Inferior parietal cortex (tissue), 1 donor: ENCODE results near the gene RRN3.
"Not testable (repeated sequence)": the region's sequence is repeated elsewhere in the genome, so short reads cannot be mapped to it uniquely, and the experiment has no call there.

Source experiments
- DNase-seq: peaks from one replicate; pipeline ENCODE4 v3.0.0-alpha.2; 2016; ENCODE audit errors: extremely low spot score

Gene RRN3, protein sequence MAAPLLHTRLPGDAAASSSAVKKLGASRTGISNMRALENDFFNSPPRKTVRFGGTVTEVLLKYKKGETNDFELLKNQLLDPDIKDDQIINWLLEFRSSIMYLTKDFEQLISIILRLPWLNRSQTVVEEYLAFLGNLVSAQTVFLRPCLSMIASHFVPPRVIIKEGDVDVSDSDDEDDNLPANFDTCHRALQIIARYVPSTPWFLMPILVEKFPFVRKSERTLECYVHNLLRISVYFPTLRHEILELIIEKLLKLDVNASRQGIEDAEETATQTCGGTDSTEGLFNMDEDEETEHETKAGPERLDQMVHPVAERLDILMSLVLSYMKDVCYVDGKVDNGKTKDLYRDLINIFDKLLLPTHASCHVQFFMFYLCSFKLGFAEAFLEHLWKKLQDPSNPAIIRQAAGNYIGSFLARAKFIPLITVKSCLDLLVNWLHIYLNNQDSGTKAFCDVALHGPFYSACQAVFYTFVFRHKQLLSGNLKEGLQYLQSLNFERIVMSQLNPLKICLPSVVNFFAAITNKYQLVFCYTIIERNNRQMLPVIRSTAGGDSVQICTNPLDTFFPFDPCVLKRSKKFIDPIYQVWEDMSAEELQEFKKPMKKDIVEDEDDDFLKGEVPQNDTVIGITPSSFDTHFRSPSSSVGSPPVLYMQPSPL

DNA sequence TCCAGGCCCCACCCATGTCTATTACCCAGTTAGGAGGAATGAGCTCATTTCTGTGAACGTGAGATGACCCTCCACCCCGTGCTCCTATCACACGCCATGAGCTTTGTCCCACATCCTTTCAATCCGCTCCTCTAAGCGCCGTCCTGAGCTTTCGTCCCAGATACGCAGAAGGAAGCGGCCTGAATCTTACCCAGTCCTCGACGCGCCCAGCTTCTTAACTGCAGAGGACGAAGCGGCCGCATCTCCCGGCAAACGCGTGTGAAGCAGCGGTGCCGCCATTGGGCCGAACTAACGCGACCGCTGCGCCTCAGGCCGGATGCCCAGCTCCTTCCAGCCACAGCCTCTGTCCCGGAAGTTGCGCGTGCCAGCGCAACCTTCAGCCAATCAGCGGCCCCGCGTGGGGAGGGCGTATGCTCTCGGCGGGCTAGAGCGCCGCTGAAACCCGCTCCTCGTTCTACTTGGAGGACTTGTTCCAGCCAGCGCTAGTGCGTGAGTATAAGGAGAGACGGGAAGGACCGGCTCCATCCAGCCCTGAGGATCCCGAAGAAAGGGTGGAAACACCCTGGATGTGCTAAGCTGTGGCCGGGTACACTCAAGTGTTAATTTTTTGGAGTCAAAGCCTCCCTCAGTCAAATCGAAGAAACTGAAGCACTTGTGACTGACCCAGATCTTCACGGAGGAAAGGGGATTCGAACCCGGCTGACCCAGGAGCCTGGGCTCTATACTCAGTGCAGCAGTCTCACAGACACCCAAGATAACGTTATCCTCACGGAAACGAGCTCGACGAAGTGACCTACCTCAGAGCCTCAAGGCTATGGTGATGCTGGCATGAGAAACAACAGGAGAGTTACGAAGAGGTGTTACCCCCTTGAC, at the start of gene RRN3:
RRN3 (minus strand) TSS at position 318 of the 873 bp plus-strand sequence; CDS start at position 279, 39 bp downstream.
- peak; percentile 93 for DNase-seq

GRCh38 chr16:15143601-15144091, 49.6 kb upstream of the RRN3 start:
- not testable (repeated sequence) for DNase-seq

GRCh38 chr16:15142891-15143600, 49.0 kb upstream of the RRN3 start:
- not testable (repeated sequence) for DNase-seq

GRCh38 chr16:15142107-15142890, 48.2 kb upstream of the RRN3 start:
- DNase-seq = not testable (repeated sequence)

- DNase-seq = no peak
These were observed 47.5 kb upstream of the RRN3 start for GRCh38 chr16:15141586-15141985.

- DNase-seq = not testable (repeated sequence)
These were observed 46.6 kb upstream of the RRN3 start for GRCh38 chr16:15140444-15141365.

DNA sequence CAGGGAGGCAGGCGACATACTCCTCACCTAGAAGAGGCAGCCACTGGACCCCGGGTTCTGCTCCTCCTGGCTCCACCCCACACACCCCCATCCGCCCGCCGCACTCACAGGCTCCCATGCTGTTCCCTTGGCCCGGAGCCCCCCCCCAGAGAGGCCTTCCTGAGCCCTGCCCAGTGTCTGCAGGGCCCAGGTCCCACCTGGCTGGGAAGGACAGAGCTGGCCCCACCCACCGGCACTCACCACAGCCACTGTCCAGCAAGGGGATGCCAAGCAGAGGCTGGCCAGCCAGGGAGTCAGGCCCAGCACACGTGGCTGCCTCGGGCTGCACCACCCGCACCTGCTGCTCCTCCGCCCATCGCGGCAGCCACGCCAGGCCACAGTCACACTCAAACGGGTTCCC, 43.4 kb upstream of the RRN3 start:
- DNase-seq = not testable (repeated sequence)

DNA sequence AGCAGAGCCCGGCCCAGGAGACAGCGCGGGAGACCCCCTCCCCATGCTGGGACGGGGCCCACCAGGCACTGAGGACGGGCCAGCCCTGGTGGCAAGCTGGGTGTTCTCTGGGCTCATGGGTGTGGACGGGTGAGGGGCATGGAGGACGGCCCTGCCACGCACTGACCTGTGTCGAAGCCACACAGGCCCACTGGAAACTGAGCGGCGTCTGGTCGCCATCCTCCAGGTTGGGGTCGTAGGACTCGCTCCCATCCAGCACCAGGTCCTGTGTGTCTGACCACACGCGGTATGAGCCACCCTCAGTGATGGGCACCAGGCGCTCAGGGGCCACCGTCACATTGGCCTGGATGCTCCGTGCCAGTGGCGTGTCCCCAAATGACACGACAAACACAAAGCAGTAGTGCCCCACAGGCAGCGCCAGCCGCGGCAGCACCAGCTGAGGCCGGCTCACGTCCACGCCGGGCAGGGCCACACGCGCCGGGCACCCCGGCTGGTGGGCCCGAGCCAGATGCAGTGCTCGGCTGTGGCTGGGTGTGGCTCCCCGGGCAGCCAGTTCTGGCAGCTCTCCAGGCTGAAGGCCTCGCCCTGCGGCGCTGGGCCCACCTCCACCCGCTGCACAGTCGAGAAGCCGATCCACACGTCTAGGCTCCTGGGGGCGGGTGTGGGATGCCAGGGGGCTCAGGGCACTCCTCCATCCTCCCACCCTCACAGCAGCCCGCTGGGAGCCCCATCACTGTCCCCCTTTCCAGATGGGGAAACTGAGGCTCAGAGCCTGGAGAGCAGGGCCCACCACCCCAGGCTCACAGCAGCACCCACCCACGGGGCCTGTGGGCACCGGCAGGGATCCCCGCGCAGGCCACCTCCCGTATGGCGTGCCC, 41.6 kb upstream of the RRN3 start:
- not testable (repeated sequence) for DNase-seq

- DNase-seq = not testable (repeated sequence)
These were observed 40.8 kb upstream of the RRN3 start for GRCh38 chr16:15134752-15135482.

GRCh38 chr16:15133554-15133953, 39.5 kb upstream of the RRN3 start:
- DNase-seq = not testable (repeated sequence)

DNA sequence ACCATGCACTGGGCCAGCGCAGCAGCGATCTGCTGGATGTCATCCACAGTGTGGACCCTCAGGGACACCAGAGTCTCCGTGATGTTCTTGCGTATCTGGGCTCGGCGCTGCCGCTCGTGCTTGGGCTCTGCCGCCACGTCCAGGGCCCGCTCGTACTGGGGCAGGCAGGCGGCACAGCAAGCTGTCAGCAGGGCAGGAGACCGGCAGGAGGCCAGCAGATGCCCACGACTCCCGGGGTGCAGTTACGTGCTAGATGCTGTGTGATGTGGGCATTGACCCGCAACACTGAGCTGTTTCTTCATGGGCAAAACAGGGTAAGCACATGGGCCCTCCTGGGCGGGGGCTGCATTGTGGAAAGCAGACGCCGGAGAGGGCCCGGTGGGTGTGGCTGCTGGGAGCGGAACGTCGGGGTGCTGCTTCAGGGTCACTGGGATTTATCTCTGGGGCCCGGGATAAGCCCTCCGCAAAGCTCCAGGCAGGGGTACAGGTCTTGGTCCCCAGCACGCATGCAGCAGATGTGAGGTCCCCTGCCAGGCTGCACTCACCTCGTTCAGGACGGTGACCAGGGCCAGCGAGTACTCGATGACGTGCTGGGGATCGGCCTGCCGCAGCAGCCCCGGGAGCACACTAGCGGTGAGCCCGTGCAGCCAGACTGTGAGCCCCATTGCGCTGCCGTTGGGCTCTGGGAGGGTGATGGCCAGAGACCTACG, 38.8 kb upstream of the RRN3 start:
- not testable (repeated sequence) for DNase-seq

DNA sequence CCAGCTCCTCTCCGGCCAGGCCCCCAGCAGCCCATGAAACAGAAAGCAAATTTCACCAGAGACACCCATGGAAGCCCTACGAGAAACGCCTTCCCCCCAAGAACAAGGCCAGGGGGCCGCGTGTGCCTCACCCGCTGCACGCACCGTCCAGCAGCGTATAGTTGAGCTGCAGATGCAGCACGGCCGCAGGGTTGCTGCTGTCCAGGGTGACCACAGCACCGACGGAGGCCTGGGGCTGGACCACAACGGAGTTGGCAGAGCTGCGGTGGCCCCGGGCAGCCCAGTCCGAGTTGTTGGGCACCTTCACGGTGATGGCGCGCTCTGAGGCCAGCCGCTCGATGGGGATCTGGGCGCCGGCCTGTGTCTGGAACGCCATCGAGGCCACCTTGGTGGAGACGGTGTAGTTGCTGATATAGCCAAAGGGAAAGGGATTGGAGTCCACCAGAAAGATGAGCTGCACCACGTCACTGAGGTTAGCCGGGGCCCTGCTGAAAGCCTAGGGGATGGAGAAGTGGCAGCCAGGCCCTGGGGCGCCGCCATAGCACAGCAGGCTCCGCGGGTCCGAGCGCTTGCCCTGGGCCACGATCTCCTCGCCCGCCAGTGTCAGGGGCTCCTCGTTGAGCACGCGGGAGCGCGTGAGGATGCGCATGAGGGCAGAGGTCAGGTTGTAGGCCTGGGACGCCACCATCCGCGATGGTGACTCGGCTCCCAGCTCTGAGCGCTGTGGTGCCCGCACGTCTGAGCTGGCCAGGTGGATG, 37.0 kb upstream of the RRN3 start:
- DNase-seq = not testable (repeated sequence)

- DNase-seq = not testable (repeated sequence)
These were observed 36.3 kb upstream of the RRN3 start for GRCh38 chr16:15130256-15130932.

DNA sequence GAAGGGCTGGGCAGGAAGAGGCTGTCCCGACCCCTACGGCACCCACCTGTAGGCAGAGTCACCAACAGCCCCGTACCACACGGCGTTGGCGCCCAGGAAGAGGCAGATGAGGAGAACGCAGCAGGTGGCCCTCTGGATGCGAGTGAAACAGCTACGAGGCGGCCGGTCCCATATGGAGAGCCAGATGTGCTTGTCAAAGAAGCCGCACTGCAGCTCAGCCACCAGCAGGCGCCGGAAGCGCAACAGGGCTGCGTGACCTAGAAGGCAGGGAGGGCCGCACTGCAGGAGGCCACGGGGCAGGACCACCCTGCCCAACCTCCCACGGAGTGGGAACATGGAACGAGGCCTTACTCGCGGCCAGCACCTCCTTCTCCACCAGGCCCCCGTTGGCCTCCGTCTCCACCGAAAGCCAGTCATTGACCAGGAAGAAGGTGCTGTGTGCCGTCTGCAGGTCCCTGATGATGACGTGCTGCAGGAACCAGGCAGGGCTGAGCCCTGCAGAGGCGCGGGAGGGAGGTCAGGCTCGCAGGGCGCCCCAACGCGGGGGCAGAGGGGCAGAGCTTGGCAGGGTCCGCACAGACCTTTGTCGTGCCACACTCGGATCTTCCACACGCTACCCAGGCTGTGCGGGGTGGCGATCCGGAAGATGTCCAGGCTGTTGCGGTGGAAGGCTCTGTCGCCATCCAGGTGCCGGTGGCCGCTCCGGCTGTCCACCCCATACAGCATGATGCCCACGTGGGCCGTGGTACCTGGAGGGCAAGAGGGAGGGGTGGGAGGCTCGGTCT, 33.8 kb upstream of the RRN3 start:
- not testable (repeated sequence) for DNase-seq
